ENCODE data around the gene FLNB.

- TF ChIP-seq CTCF (conservative IDR thresholded peaks at IDR 0.05 in 1 of 2, IDR thresholded peaks at IDR 0.05 in 1 of 2; ENCODE audit: extremely low read depth in 1 of 2, insufficient read depth in 1 of 2, low read depth in 1 of 2, low read length in 2 of 2) (no peak), EZH2 (IDR thresholded peaks at IDR 0.05; ENCODE audit: borderline replicate concordance, low read length) (no peak)
Observed at GRCh38 chr3:58143417-58144055, 135.3 kb downstream of the FLNB start.

All from mammary epithelial cell (primary cell).